ENCODE data around the gene TMED4. TPM values are rescaled to one million over a fixed set of nuclear protein-coding genes. Genes with fewer than 3 reads are reported as not detected.

Gene TMED4
- total and polyA plus RNA-seq, 7 donors: 29.8 to 64.4 (median 43.6) TPM

DNA sequence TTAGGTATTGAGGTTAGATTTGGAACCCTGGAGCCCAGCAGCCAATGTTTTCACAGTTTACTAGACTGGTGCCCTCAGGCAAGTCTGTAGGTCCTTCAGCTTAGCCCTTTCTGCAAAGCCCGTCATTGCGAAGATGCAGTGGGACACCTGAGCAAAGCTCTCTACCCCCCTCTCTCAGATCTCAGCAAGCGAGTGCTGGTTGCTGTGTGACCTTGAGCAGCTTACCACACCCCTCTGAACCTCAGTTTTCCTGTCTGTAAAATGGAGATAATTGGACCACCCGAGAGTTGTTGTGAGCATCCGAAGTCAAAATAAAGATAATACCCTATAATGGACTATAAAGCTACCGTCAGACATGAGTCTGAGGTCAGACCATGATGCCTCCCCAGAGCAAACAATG, 44.6 kb downstream of the TMED4 start:
- H3K27ac ChIP-seq: no peak overlapping the region
- no peaks in the 10 kb centered on the region for H3K9me3 ChIP-seq
- DNase-seq: no peak
- intact Hi-C loops (cut with DNase I): no loop called here
- TF ChIP-seq, protein P1, sequence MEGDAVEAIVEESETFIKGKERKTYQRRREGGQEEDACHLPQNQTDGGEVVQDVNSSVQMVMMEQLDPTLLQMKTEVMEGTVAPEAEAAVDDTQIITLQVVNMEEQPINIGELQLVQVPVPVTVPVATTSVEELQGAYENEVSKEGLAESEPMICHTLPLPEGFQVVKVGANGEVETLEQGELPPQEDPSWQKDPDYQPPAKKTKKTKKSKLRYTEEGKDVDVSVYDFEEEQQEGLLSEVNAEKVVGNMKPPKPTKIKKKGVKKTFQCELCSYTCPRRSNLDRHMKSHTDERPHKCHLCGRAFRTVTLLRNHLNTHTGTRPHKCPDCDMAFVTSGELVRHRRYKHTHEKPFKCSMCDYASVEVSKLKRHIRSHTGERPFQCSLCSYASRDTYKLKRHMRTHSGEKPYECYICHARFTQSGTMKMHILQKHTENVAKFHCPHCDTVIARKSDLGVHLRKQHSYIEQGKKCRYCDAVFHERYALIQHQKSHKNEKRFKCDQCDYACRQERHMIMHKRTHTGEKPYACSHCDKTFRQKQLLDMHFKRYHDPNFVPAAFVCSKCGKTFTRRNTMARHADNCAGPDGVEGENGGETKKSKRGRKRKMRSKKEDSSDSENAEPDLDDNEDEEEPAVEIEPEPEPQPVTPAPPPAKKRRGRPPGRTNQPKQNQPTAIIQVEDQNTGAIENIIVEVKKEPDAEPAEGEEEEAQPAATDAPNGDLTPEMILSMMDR (IDR thresholded peaks at IDR 0.05): no peak
- ATAC-seq: no peak
- no peaks in the 10 kb centered on the region for H3K36me3 ChIP-seq (ENCODE audit: insufficient read depth in 1 of 2, low read depth in 1 of 2)
- no peaks in the 10 kb centered on the region for H3K27me3 ChIP-seq (ENCODE audit: insufficient read depth in 3 of 3, low read length in 2 of 3)
- H3K4me1 ChIP-seq: no peaks in the 10 kb centered on the region
- H3K4me3 ChIP-seq: no peak overlapping the region
- 93 to 94% (median 93%) methylated on average over 6 of the region's 6 CpGs for WGBS, 3 donors

DNA sequence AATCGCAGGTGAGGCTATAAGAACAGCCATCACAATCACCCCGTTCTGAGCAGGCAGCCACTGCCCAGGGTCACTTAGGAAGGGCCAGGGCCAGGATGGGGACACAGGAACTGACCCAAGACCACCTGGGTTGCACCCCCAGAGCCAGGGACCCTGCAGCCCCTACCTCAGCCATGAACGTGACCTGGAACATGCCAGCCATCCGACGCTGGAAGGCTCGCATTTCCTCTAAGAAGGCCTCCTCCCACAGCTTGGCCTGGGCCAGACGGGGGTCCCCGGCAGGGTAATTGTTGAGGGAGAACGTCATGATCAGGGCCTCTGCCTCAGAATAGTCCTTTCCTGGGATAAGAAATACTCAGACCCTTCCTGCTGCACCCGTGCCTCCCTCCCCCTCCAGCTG, 45.9 kb downstream of the TMED4 start:
- TF ChIP-seq, protein P1 (IDR thresholded peaks at IDR 0.05): no peak
- Histone ChIP-seq H3K4me3 (no peak overlapping the region), H3K27me3 (ENCODE audit: insufficient read depth in 3 of 3, low read length in 2 of 3) (no peaks in the 10 kb centered on the region), H3K27ac (no peak overlapping the region), H3K4me1 (no peaks in the 10 kb centered on the region), H3K9me3 (no peaks in the 10 kb centered on the region), H3K36me3 (ENCODE audit: insufficient read depth in 1 of 2, low read depth in 1 of 2) (no peaks in the 10 kb centered on the region)
- ATAC-seq (no peak), DNase-seq (no peak)
- 77 to 84% (median 79%) methylated on average over 10 of the region's 10 CpGs for WGBS, 3 donors
- intact Hi-C loops (cut with DNase I): no loop called here

DNA sequence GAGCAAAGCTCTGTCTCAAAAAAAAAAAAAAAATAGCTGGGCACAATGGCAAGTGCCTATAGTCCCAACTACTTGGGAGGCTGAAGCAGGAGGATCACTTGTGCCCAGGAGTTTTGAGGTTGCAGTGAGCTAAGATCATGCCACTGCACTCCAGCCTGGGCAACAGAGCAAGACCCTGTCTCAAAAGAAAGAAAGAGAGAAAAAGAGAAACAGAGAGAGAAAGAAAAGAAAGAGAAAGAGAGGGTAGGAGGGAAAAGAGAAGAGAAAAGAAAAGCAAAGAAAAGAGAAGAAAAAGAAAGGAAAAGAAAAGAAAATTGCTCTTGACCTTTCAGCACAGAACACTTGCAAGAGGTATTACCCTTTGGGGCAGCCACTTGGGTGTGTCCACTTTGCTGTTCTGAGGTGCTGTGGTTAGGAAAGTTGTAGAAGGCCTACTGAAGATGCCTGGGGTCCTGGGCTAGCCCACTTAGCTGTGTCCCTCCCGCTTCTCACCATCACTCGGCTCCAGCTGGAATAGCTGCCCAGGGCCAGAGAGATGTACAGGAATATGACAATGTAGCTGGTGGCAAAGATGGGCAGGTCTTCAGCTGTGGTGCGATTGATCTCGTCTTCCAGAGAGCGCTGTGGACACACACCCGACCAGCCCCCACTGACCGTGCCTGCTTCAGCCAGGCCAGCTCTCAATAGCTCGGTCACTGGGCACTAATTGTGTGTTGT, 46.5 kb downstream of the TMED4 start:
- Histone ChIP-seq H3K4me1 (no peaks in the 10 kb centered on the region), H3K36me3 (ENCODE audit: insufficient read depth in 1 of 2, low read depth in 1 of 2) (no peaks in the 10 kb centered on the region), H3K27ac (no peak overlapping the region), H3K4me3 (no peak overlapping the region), H3K9me3 (no peaks in the 10 kb centered on the region), H3K27me3 (ENCODE audit: insufficient read depth in 3 of 3, low read length in 2 of 3) (no peaks in the 10 kb centered on the region)
- intact Hi-C loops (cut with DNase I): no loop called here
- 87 to 94% (median 93%) methylated on average over 8 of the region's 8 CpGs for WGBS, 3 donors
- DNase-seq (no peak), ATAC-seq (no peak)
- TF ChIP-seq, protein P1 (IDR thresholded peaks at IDR 0.05): no peak

DNA sequence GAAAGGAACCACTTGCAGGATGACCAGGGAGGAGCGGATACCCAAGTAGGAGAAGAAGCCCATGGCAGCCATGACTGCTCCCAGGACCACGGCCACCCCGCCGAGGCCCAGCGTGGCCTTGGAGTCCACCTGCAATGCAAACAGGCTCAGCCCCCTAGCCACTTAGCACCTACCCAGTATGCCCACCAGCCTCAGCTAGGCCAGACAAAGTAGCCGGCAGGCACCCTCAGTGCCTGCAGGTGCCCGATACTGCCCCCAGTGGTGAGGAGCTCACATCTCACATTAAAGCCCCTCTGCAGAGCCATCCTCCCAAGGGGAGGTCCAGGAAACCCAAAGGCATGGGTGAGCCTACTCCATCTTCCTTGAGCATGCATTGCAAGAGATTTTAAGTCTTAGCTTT, 47.5 kb downstream of the TMED4 start:
- no peak for DNase-seq
- Histone ChIP-seq H3K4me1 (no peaks in the 10 kb centered on the region), H3K4me3 (no peak overlapping the region), H3K9me3 (no peaks in the 10 kb centered on the region), H3K27ac (no peak overlapping the region), H3K27me3 (ENCODE audit: insufficient read depth in 3 of 3, low read length in 2 of 3) (no peaks in the 10 kb centered on the region), H3K36me3 (ENCODE audit: insufficient read depth in 1 of 2, low read depth in 1 of 2) (no peaks in the 10 kb centered on the region)
- intact Hi-C loops (cut with DNase I): no loop called here
- TF ChIP-seq, protein P1 (IDR thresholded peaks at IDR 0.05): peak; percentile 34
- 58 to 59% (median 59%) methylated on average over 7 of the region's 7 CpGs for WGBS, 3 donors
- peak in 3 of 4 donors; percentile 68 to 72 (median 70) for ATAC-seq

DNA sequence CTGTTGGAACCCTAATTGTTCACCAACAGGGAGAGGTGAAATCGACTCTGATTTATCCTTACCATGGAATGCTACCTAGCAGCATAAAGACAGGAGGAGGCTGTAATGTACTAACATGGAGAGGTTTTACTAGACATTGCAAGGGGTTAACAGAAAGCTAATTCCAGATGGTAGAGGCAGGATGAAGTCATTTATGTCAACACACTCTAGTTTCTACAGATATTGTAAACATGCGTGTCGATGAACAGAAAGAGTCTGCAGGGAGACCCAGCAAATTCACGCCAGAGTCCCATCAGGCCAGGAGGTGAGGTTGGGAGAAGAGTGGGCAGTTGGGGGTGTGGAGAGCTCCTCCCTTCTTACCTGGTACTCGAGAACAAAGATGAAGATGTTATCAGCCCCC, 47.9 kb downstream of the TMED4 start:
- H3K27ac ChIP-seq: no peak overlapping the region
- TF ChIP-seq, protein P1 (IDR thresholded peaks at IDR 0.05): no peak
- WGBS, 3 donors: 78 to 81% (median 78%) methylated on average over 5 of the region's 5 CpGs
- intact Hi-C loops (cut with DNase I): no loop called here
- H3K27me3 ChIP-seq (ENCODE audit: insufficient read depth in 3 of 3, low read length in 2 of 3): no peaks in the 10 kb centered on the region
- H3K9me3 ChIP-seq: no peaks in the 10 kb centered on the region
- H3K4me3 ChIP-seq: no peak overlapping the region
- H3K4me1 ChIP-seq: no peaks in the 10 kb centered on the region
- no peak for ATAC-seq
- no peak for DNase-seq
- H3K36me3 ChIP-seq (ENCODE audit: insufficient read depth in 1 of 2, low read depth in 1 of 2): no peaks in the 10 kb centered on the region

All from psoas muscle (tissue), 8 donors.